Prostate gland (tissue), 2 donors: ENCODE data around the gene PCGF2. TPM values are rescaled to one million over a fixed set of nuclear protein-coding genes. Genes with fewer than 3 reads are reported as not detected.
"Not testable (repeated sequence)": the region's sequence is repeated elsewhere in the genome, so short reads cannot be mapped to it uniquely, and the experiment has no call there.

ENCODE experiments used
- DNase-seq: peaks from one replicate; pipeline ENCODE4 v3.0.0-alpha.2; 2019; ENCODE audit warnings: low spot score
- H3K27ac ChIP-seq, 2 donors: fragments of 200-600 bp; sonication (generic); 2 replicates each; pipeline ENCODE4 v1.5.1; 2017 to 2019
- H3K27me3 ChIP-seq: fragments of 200-600 bp; sonication (generic); replicated peaks from 2 replicates; pipeline ENCODE4 v1.5.1; 2019; ENCODE audit not compliant: insufficient read depth
- H3K36me3 ChIP-seq, 2 donors: fragments of 200-600 bp; sonication (generic); 1 replicate in 1 of 2; 2 replicates in 1 of 2; pipeline versions ENCODE4 v1.5.1 to v1.8.1; 2017 to 2019
- H3K4me1 ChIP-seq: fragments of 200-600 bp; sonication (generic); replicated peaks from 2 replicates; pipeline ENCODE4 v1.5.1; 2019
- H3K4me3 ChIP-seq, 2 donors: fragments of 200-600 bp; sonication (generic); 2 replicates each; pipeline ENCODE4 v1.5.1; 2017 to 2019
- H3K9me3 ChIP-seq: fragments of 200-600 bp; sonication (generic); 2 replicates; pipeline ENCODE4 v1.5.1; 2017
- CTCF ChIP-seq, 4 experiments: fragments of 200-600 bp in 2 of 4; fragments of 450-650 bp in 2 of 4; sonication (generic) in 2 of 4; IDR thresholded peaks; 1 replicate in 3 of 4; 2 replicates in 1 of 4; pipeline ENCODE4 v1.5.1; 2016 to 2019; ENCODE audit warnings: antibody characterized with exemption in 4 of 4, mild to moderate bottlenecking in 2 of 4, moderate library complexity in 2 of 4
- POLR2A ChIP-seq: fragments of 450-650 bp; IDR thresholded peaks from one replicate; pipeline ENCODE4 v1.6.1; 2016; ENCODE audit warnings: antibody characterized with exemption, mild to moderate bottlenecking
- POLR2AphosphoS5 ChIP-seq: sonication (generic); formaldehyde crosslinking; IDR thresholded peaks from one replicate; pipeline ENCODE4 v1.6.1; 2017; ENCODE audit warnings: antibody characterized with exemption
- WGBS: methylation state at CpG from one replicate; pipeline ENCODE4 v1.1.5; 2018; 5-methylcytosine and 5-hydroxymethylcytosine counted together
- intact Hi-C: fragments of 100-400 bp; cut with DNase I; formaldehyde crosslinking; loops from one replicate; pipeline ENCODE4 v1.14.2; 2022
- total RNA-seq, 2 donors: library from RNA; depleted of rRNA; stranded (reverse); fragments of >200 nt; gene quantifications; one replicate each; pipeline ENCODE4 v1.1.0, GENCODE V29; 2016

The PCGF2 gene
- total RNA-seq, 2 donors from 2014 or later: 17.1 to 17.8 TPM

- Histone ChIP-seq H3K36me3 (peaks cover 0 to 5% of the 10 kb centered on the region in 2 donors), H3K27me3 (no peaks in the 10 kb centered on the region), H3K9me3 (no peaks in the 10 kb centered on the region), H3K4me3 (no peak overlapping the region), H3K27ac (no peak overlapping the region), H3K4me1 (peaks cover 19% of the 10 kb centered on the region)
- intact Hi-C loops: no loop called here
- 86% methylated on average over 5 of the region's 5 CpGs for WGBS
- no peak for DNase-seq
- TF ChIP-seq POLR2A: no peak
- TF ChIP-seq CTCF (IDR thresholded peaks at IDR 0.05): no peak
- no peak for TF ChIP-seq POLR2AphosphoS5
Measured at GRCh38 chr17:38727736-38728135, 20.4 kb downstream of the PCGF2 start.

GRCh38 chr17:38726145-38726544 is 22.0 kb downstream of the PCGF2 start:
- H3K9me3 ChIP-seq, H3K4me3 ChIP-seq, H3K27me3 ChIP-seq, intact Hi-C loops, H3K27ac ChIP-seq, H3K4me1 ChIP-seq, DNase-seq: not testable (repeated sequence)
- H3K36me3 ChIP-seq: peaks cover 0 to 15% of the 10 kb centered on the region in 2 donors
- WGBS: 42% methylated on average over 6 of the region's 8 CpGs

GRCh38 chr17:38725066-38725465 is 23.1 kb downstream of the PCGF2 start:
- intact Hi-C loops: no loop called here
- 84% methylated on average over 10 of the region's 10 CpGs for WGBS

GRCh38 chr17:38724337-38724988 is 23.7 kb downstream of the PCGF2 start:
- no peak for TF ChIP-seq CTCF (IDR thresholded peaks at IDR 0.05)
- no peak for TF ChIP-seq POLR2A
- TF ChIP-seq POLR2AphosphoS5: no peak
- WGBS: 56% methylated on average over 16 of the region's 16 CpGs
- H3K36me3 ChIP-seq: peaks cover 0 to 26% of the 10 kb centered on the region in 2 donors
- no peak overlapping the region for H3K27ac ChIP-seq
- no peaks in the 10 kb centered on the region for H3K27me3 ChIP-seq
- DNase-seq: no peak
- H3K4me1 ChIP-seq: no peaks in the 10 kb centered on the region
- H3K9me3 ChIP-seq: no peaks in the 10 kb centered on the region
- no peak overlapping the region for H3K4me3 ChIP-seq
- intact Hi-C loops: no loop called here

More at GRCh38 chr17:38725066-38725465, 23.1 kb downstream of the PCGF2 start:
- no peak overlapping the region for H3K4me3 ChIP-seq
- TF ChIP-seq POLR2A: no peak
- TF ChIP-seq POLR2AphosphoS5: no peak
- no peak for TF ChIP-seq CTCF (IDR thresholded peaks at IDR 0.05)
- no peaks in the 10 kb centered on the region for H3K27me3 ChIP-seq
- peaks cover 0 to 20% of the 10 kb centered on the region in 2 donors for H3K36me3 ChIP-seq
- H3K27ac ChIP-seq: no peak overlapping the region
- H3K9me3 ChIP-seq: no peaks in the 10 kb centered on the region
- no peaks in the 10 kb centered on the region for H3K4me1 ChIP-seq
- no peak for DNase-seq

GRCh38 chr17:38721802-38722201 is 26.3 kb downstream of the PCGF2 start:
- 74% methylated on average over 12 of the region's 16 CpGs for WGBS
- Histone ChIP-seq H3K4me1 (no peaks in the 10 kb centered on the region), H3K27me3 (no peaks in the 10 kb centered on the region), H3K36me3 (peaks cover 0 to 32% of the 10 kb centered on the region in 2 donors), H3K27ac (no peak overlapping the region), H3K9me3 (no peaks in the 10 kb centered on the region), H3K4me3 (no peak overlapping the region)
- TF ChIP-seq POLR2A (no peak), CTCF (IDR thresholded peaks at IDR 0.05) (no peak), POLR2AphosphoS5 (no peak)
- intact Hi-C loops: no loop called here
- DNase-seq: no peak
